ENCODE measurements around the gene TMCC1. TPM values are rescaled to one million over a fixed set of nuclear protein-coding genes. Genes with fewer than 3 reads are reported as not detected.
A peak's percentile ranks its signal among the peaks of the same experiment; 100 is the strongest.

TMCC1 gene
- total and polyA plus RNA-seq, 7 experiments from 2014 or later = 2.6 to 39.4 (median 35.5) TPM

- ATAC-seq (no peak), DNase-seq (no peak)
- H3K27me3 Mint-ChIP-seq = no peaks in the 10 kb centered on the region
These were observed 200.8 kb downstream of the TMCC1 start for GRCh38 chr3:129692743-129693142.

GRCh38 chr3:129690963-129691362, 202.5 kb downstream of the TMCC1 start:
- peaks cover 6 to 14% (median 11%) of the 10 kb centered on the region in 7 donors for H3K4me1 Mint-ChIP-seq
- Histone ChIP-seq H3K27ac (ENCODE audit: low read depth, low read length) (no peak overlapping the region), H3K9me3 (ENCODE audit: control insufficient read depth in 2 of 3, low read length in 3 of 3) (no peaks in the 10 kb centered on the region), H3K36me3 (ENCODE audit: control insufficient read depth in 2 of 3, insufficient read depth in 3 of 3, low read length in 3 of 3) (no peaks in the 10 kb centered on the region), H3K4me1 (ENCODE audit: control insufficient read depth in 2 of 2, insufficient read depth in 2 of 2, low read length in 2 of 2) (peaks cover 0 to 6% of the 10 kb centered on the region in 2 donors), H3K27me3 (ENCODE audit: control insufficient read depth in 2 of 2, insufficient read depth in 2 of 2, low read length in 2 of 2) (no peaks in the 10 kb centered on the region), H3K4me3 (ENCODE audit: low read length) (no peak overlapping the region)
- ChIA-PET POLR2A (no interaction called here), CTCF (no interaction called here)
- H3K27ac Mint-ChIP-seq = peak overlapping the region in 4 of 9 donors; percentile 1 to 60 (median 25)
- ATAC-seq = no peak
- H3K9me3 Mint-ChIP-seq = peaks cover 0 to 4% (median 0%) of the 10 kb centered on the region in 11 donors
- H3K4me3 Mint-ChIP-seq = no peak overlapping the region
- no peak for DNase-seq
- peaks cover 0 to 12% (median 9%) of the 10 kb centered on the region in 5 donors for H3K36me3 Mint-ChIP-seq
- intact Hi-C loops (cut with micrococcal nuclease) = no loop called here
- H3K27me3 Mint-ChIP-seq = no peaks in the 10 kb centered on the region

More at GRCh38 chr3:129692743-129693142, 200.8 kb downstream of the TMCC1 start:
- Mint-ChIP-seq H3K27ac (no peak overlapping the region), H3K36me3 (peaks cover 0 to 23% (median 13%) of the 10 kb centered on the region in 5 donors), H3K9me3 (peaks cover 0 to 14% (median 4%) of the 10 kb centered on the region in 11 donors), H3K4me1 (peaks cover 6 to 17% (median 10%) of the 10 kb centered on the region in 7 donors), H3K4me3 (no peak overlapping the region)
- Histone ChIP-seq H3K27me3 (ENCODE audit: control insufficient read depth in 2 of 2, insufficient read depth in 2 of 2, low read length in 2 of 2) (no peaks in the 10 kb centered on the region), H3K4me1 (ENCODE audit: control insufficient read depth in 2 of 2, insufficient read depth in 2 of 2, low read length in 2 of 2) (peaks cover 0 to 6% of the 10 kb centered on the region in 2 donors), H3K4me3 (ENCODE audit: low read length) (no peak overlapping the region), H3K9me3 (ENCODE audit: control insufficient read depth in 2 of 3, low read length in 3 of 3) (no peaks in the 10 kb centered on the region), H3K27ac (ENCODE audit: low read depth, low read length) (no peak overlapping the region), H3K36me3 (ENCODE audit: control insufficient read depth in 2 of 3, insufficient read depth in 3 of 3, low read length in 3 of 3) (no peaks in the 10 kb centered on the region)
- POLR2A ChIA-PET = interaction anchor here (1.0 kb wide), 1 partner anchor 16 kb away, joined by 4 read pairs; no protein-coding TSS in a partner anchor
- CTCF ChIA-PET = no interaction called here
- intact Hi-C loops (cut with micrococcal nuclease) = no loop called here

DNA sequence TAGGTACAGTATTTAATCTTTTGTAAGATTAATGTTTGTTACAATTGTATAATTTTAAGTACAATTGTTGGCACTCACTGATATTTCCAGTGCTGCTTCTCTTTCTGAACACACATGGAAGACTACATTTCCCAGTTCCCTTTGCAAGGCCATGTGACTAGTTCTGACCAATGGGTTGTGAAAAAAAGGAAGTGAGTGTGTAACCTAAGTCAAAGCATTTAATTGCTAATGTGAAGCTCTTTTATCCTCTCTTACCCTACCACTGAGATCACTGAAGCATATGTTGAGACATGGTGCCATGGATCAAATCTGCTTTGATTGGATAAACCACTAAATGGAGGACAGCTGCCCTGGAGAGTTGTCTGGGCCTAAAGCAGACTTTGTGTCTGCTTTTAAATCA, 203.1 kb downstream of the TMCC1 start:
- Histone ChIP-seq H3K27me3 (ENCODE audit: control insufficient read depth in 2 of 2, insufficient read depth in 2 of 2, low read length in 2 of 2) (no peaks in the 10 kb centered on the region), H3K4me1 (ENCODE audit: control insufficient read depth in 2 of 2, insufficient read depth in 2 of 2, low read length in 2 of 2) (peaks cover 0 to 6% of the 10 kb centered on the region in 2 donors), H3K4me3 (ENCODE audit: low read length) (no peak overlapping the region), H3K27ac (ENCODE audit: low read depth, low read length) (no peak overlapping the region), H3K9me3 (ENCODE audit: control insufficient read depth in 2 of 3, low read length in 3 of 3) (no peaks in the 10 kb centered on the region), H3K36me3 (ENCODE audit: control insufficient read depth in 2 of 3, insufficient read depth in 3 of 3, low read length in 3 of 3) (no peaks in the 10 kb centered on the region)
- Mint-ChIP-seq H3K36me3 (peaks cover 0 to 8% (median 3%) of the 10 kb centered on the region in 5 donors), H3K4me1 (peaks cover 6 to 17% (median 11%) of the 10 kb centered on the region in 7 donors), H3K9me3 (peaks cover 0 to 3% (median 0%) of the 10 kb centered on the region in 11 donors), H3K27me3 (no peaks in the 10 kb centered on the region), H3K27ac (peak overlapping the region in 4 of 9 donors; percentile 0 to 6 (median 2)), H3K4me3 (no peak overlapping the region)
- CTCF ChIA-PET = interaction anchor here (0.7 kb wide), 1 partner anchor 63 kb away, joined by 3 read pairs; no protein-coding TSS in a partner anchor
- intact Hi-C loops (cut with micrococcal nuclease) = no loop called here
- POLR2A ChIA-PET = interaction anchor here (0.6 kb wide), 1 partner anchor 1034 kb away, joined by 3 read pairs; no protein-coding TSS in a partner anchor
- peak in 7 of 9 donors; percentile 48 to 74 (median 64) for DNase-seq
- ATAC-seq = peak; percentile 98

GRCh38 chr3:129689036-129689435, 204.5 kb downstream of the TMCC1 start:
- H3K27me3 Mint-ChIP-seq = no peaks in the 10 kb centered on the region
- H3K4me3 Mint-ChIP-seq = no peak overlapping the region
- intact Hi-C loops (cut with micrococcal nuclease) = no loop called here
- Histone ChIP-seq H3K27me3 (ENCODE audit: control insufficient read depth in 2 of 2, insufficient read depth in 2 of 2, low read length in 2 of 2) (no peaks in the 10 kb centered on the region), H3K36me3 (ENCODE audit: control insufficient read depth in 2 of 3, insufficient read depth in 3 of 3, low read length in 3 of 3) (no peaks in the 10 kb centered on the region), H3K4me3 (ENCODE audit: low read length) (no peak overlapping the region), H3K4me1 (ENCODE audit: control insufficient read depth in 2 of 2, insufficient read depth in 2 of 2, low read length in 2 of 2) (peaks cover 0 to 6% of the 10 kb centered on the region in 2 donors), H3K9me3 (ENCODE audit: control insufficient read depth in 2 of 3, low read length in 3 of 3) (no peaks in the 10 kb centered on the region), H3K27ac (ENCODE audit: low read depth, low read length) (no peak overlapping the region)
- peaks cover 5 to 21% (median 13%) of the 10 kb centered on the region in 7 donors for H3K4me1 Mint-ChIP-seq
- no peaks in the 10 kb centered on the region for H3K9me3 Mint-ChIP-seq
- H3K36me3 Mint-ChIP-seq = peaks cover 0 to 4% (median 0%) of the 10 kb centered on the region in 5 donors
- POLR2A ChIA-PET = no interaction called here
- CTCF ChIA-PET = no interaction called here
- ATAC-seq = no peak
- no peak for DNase-seq
- H3K27ac Mint-ChIP-seq = no peak overlapping the region

DNA sequence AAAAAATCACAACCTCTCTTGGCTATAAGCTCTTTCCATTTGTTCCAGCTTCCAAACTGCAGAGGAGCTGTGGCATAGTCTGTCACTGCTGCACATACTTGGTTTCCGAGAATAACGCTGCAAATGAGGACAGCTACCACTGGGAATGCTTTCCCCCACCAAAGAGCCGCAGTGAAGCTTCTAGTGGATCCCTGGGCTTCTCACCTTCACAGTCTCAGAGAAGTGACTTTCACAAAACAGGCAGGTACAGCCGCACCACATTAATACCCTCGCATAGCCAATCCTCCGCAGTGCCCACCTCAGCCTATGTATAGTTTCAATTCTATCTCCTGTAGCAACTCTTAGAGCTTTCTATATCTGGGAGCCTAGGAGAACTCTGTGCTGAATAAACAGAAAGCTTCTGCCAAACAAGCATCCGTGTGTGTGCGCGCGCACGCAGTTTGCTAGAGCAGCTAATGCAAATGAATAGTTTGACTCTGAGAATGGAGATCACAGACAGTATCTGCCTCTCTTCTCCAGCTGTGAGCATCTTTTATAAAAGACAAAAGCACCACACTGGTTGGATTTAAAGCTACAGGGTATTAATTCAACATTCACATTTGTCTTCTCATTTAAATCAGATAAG, 205.1 kb downstream of the TMCC1 start:
- Histone ChIP-seq H3K4me3 (ENCODE audit: low read length) (no peak overlapping the region), H3K36me3 (ENCODE audit: control insufficient read depth in 2 of 3, insufficient read depth in 3 of 3, low read length in 3 of 3) (no peaks in the 10 kb centered on the region), H3K9me3 (ENCODE audit: control insufficient read depth in 2 of 3, low read length in 3 of 3) (no peaks in the 10 kb centered on the region), H3K27ac (ENCODE audit: low read depth, low read length) (no peak overlapping the region), H3K27me3 (ENCODE audit: control insufficient read depth in 2 of 2, insufficient read depth in 2 of 2, low read length in 2 of 2) (no peaks in the 10 kb centered on the region), H3K4me1 (ENCODE audit: control insufficient read depth in 2 of 2, insufficient read depth in 2 of 2, low read length in 2 of 2) (peaks cover 0 to 6% of the 10 kb centered on the region in 2 donors)
- CTCF ChIA-PET = no interaction called here
- POLR2A ChIA-PET = no interaction called here
- ATAC-seq (no peak), DNase-seq (no peak)
- peaks cover 5 to 23% (median 13%) of the 10 kb centered on the region in 7 donors for H3K4me1 Mint-ChIP-seq
- intact Hi-C loops (cut with micrococcal nuclease) = no loop called here
- no peak overlapping the region for H3K4me3 Mint-ChIP-seq
- H3K27ac Mint-ChIP-seq = no peak overlapping the region
- no peaks in the 10 kb centered on the region for H3K9me3 Mint-ChIP-seq
- peaks cover 0 to 4% (median 0%) of the 10 kb centered on the region in 5 donors for H3K36me3 Mint-ChIP-seq
- H3K27me3 Mint-ChIP-seq = no peaks in the 10 kb centered on the region

GRCh38 chr3:129687586-129688125, 205.9 kb downstream of the TMCC1 start:
- Histone ChIP-seq H3K36me3 (ENCODE audit: control insufficient read depth in 2 of 3, insufficient read depth in 3 of 3, low read length in 3 of 3) (no peaks in the 10 kb centered on the region), H3K4me1 (ENCODE audit: control insufficient read depth in 2 of 2, insufficient read depth in 2 of 2, low read length in 2 of 2) (peaks cover 0 to 6% of the 10 kb centered on the region in 2 donors), H3K9me3 (ENCODE audit: control insufficient read depth in 2 of 3, low read length in 3 of 3) (no peaks in the 10 kb centered on the region), H3K27ac (ENCODE audit: low read depth, low read length) (no peak overlapping the region), H3K27me3 (ENCODE audit: control insufficient read depth in 2 of 2, insufficient read depth in 2 of 2, low read length in 2 of 2) (no peaks in the 10 kb centered on the region), H3K4me3 (ENCODE audit: low read length) (no peak overlapping the region)
- Mint-ChIP-seq H3K4me3 (no peak overlapping the region), H3K36me3 (peaks cover 0 to 4% (median 0%) of the 10 kb centered on the region in 5 donors), H3K4me1 (peaks cover 5 to 23% (median 13%) of the 10 kb centered on the region in 7 donors), H3K27me3 (no peaks in the 10 kb centered on the region), H3K9me3 (no peaks in the 10 kb centered on the region), H3K27ac (peak overlapping the region in 1 of 9 donors; percentile 11)
- CTCF ChIA-PET = no interaction called here
- POLR2A ChIA-PET = no interaction called here
- intact Hi-C loops (cut with micrococcal nuclease) = no loop called here
- ATAC-seq (no peak), DNase-seq (no peak)

Data from naive thymus-derived CD4-positive, alpha-beta T cell (primary cell).